Esophagus muscularis mucosa (tissue), 3 donors: ENCODE measurements around the gene SLC35E1.

ENCODE experiments used
- POLR2A ChIP-seq: fragments of 450-650 bp; IDR thresholded peaks from one replicate; pipeline ENCODE4 v1.6.1; 2017; ENCODE audit warnings: antibody characterized with exemption, moderate library complexity, mild to moderate bottlenecking, low read depth
- TF ChIP-seq, protein P1 (sequence below), 3 experiments: fragments of 200-600 bp in 2 of 3; fragments of 450-650 bp in 1 of 3; sonication (generic) in 2 of 3; IDR thresholded peaks; one replicate each; pipeline ENCODE4 v1.5.1; 2017 to 2019; ENCODE audit warnings: antibody characterized with exemption in 3 of 3, mild to moderate bottlenecking in 2 of 3, moderate library complexity in 1 of 3

GRCh38 chr19:16527334-16527935 is 44.8 kb downstream of the SLC35E1 start:
- no peak for TF ChIP-seq POLR2A
- TF ChIP-seq, protein P1, sequence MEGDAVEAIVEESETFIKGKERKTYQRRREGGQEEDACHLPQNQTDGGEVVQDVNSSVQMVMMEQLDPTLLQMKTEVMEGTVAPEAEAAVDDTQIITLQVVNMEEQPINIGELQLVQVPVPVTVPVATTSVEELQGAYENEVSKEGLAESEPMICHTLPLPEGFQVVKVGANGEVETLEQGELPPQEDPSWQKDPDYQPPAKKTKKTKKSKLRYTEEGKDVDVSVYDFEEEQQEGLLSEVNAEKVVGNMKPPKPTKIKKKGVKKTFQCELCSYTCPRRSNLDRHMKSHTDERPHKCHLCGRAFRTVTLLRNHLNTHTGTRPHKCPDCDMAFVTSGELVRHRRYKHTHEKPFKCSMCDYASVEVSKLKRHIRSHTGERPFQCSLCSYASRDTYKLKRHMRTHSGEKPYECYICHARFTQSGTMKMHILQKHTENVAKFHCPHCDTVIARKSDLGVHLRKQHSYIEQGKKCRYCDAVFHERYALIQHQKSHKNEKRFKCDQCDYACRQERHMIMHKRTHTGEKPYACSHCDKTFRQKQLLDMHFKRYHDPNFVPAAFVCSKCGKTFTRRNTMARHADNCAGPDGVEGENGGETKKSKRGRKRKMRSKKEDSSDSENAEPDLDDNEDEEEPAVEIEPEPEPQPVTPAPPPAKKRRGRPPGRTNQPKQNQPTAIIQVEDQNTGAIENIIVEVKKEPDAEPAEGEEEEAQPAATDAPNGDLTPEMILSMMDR (IDR thresholded peaks at IDR 0.05) = no peak
